Measurements from ENCODE around the gene FAT4.

The FAT4 gene

GRCh38 chr4:125314676-125315575 is at the start of gene FAT4:
Gene FAT4, plus strand, starts transcription at chr4:125314955. Its CDS starts 1,457 bp downstream, at chr4:125316412.
- peak; percentile 60 for DNase-seq

GRCh38 chr4:125265846-125266245 is 48.9 kb upstream of the FAT4 start:
- DNase-seq: no peak

- no peak for DNase-seq
Observed at GRCh38 chr4:125266901-125267604, 47.7 kb upstream of the FAT4 start.

GRCh38 chr4:125267630-125268029 is 47.1 kb upstream of the FAT4 start:
- DNase-seq: no peak

- DNase-seq: no peak
Observed at GRCh38 chr4:125268068-125268755, 46.5 kb upstream of the FAT4 start.

- no peak for DNase-seq
Observed at GRCh38 chr4:125276811-125277210, 37.9 kb upstream of the FAT4 start.

GRCh38 chr4:125277790-125278189 is 37.0 kb upstream of the FAT4 start:
- no peak for DNase-seq

- no peak for DNase-seq
Observed at GRCh38 chr4:125280892-125281403, 33.8 kb upstream of the FAT4 start.

- DNase-seq: peak; percentile 1
Observed at GRCh38 chr4:125283707-125284279, 31.0 kb upstream of the FAT4 start.

GRCh38 chr4:125297116-125297515 is 17.6 kb upstream of the FAT4 start:
- no peak for DNase-seq

- no peak for DNase-seq
Observed at GRCh38 chr4:125303058-125303457, 11.7 kb upstream of the FAT4 start.

- DNase-seq: no peak
Observed at GRCh38 chr4:125303821-125304220, 10.9 kb upstream of the FAT4 start.

GRCh38 chr4:125306112-125306511 is 8.6 kb upstream of the FAT4 start:
- DNase-seq: no peak

- DNase-seq: no peak
Observed at GRCh38 chr4:125306533-125306932, 8.2 kb upstream of the FAT4 start.

GRCh38 chr4:125311503-125311902 is 3.3 kb upstream of the FAT4 start:
- no peak for DNase-seq

GRCh38 chr4:125313497-125313896 is 1.3 kb upstream of the FAT4 start:
- peak; percentile 76 for DNase-seq

- no peak for DNase-seq
Observed at GRCh38 chr4:125313989-125314667, 627 bp upstream of the FAT4 start.

- peak; percentile 38 for DNase-seq
Observed at GRCh38 chr4:125315576-125316400, 1.0 kb downstream of the FAT4 start.

- DNase-seq: no peak
Observed at GRCh38 chr4:125316401-125316790, 1.6 kb downstream of the FAT4 start.

GRCh38 chr4:125316791-125317524 is 2.2 kb downstream of the FAT4 start:
- DNase-seq: no peak

GRCh38 chr4:125317525-125317877 is 2.7 kb downstream of the FAT4 start:
- no peak for DNase-seq
